ENCODE data around the gene SLC25A22. TPM values are rescaled to one million over a fixed set of nuclear protein-coding genes. Genes with fewer than 3 reads are reported as not detected.

The SLC25A22 gene
- total RNA-seq, 1 donor from 2014 or later = 20.8 TPM

- Histone ChIP-seq H3K4me1 (no peaks in the 10 kb centered on the region), H3K27me3 (no peaks in the 10 kb centered on the region), H3K36me3 (peaks cover 69% of the 10 kb centered on the region), H3K27ac (no peak overlapping the region), H3K9me3 (no peaks in the 10 kb centered on the region), H3K4me3 (no peak overlapping the region)
- ATAC-seq (no peak), DNase-seq (no peak)
- TF ChIP-seq CTCF (IDR thresholded peaks at IDR 0.05) = no peak
- intact Hi-C loops (cut with DNase I) = no loop called here
Observed at GRCh38 chr11:765802-766091, 32.3 kb downstream of the SLC25A22 start.

- Histone ChIP-seq H3K4me1 (no peaks in the 10 kb centered on the region), H3K27ac (no peak overlapping the region), H3K9me3 (no peaks in the 10 kb centered on the region), H3K4me3 (no peak overlapping the region), H3K36me3 (peaks cover 69% of the 10 kb centered on the region), H3K27me3 (no peaks in the 10 kb centered on the region)
- DNase-seq = no peak
- intact Hi-C loops (cut with DNase I) = no loop called here
- peak; percentile 55 for TF ChIP-seq CTCF (IDR thresholded peaks at IDR 0.05)
- ATAC-seq = peak; percentile 66
Observed at GRCh38 chr11:765025-765801, 32.9 kb downstream of the SLC25A22 start.

- ATAC-seq = no peak
- no peaks in the 10 kb centered on the region for H3K27me3 ChIP-seq
Observed at GRCh38 chr11:764322-765024, 33.6 kb downstream of the SLC25A22 start.

GRCh38 chr11:763549-764321 is 34.3 kb downstream of the SLC25A22 start:
- peaks cover 78% of the 10 kb centered on the region for H3K36me3 ChIP-seq
- H3K27ac ChIP-seq = no peak overlapping the region
- no peaks in the 10 kb centered on the region for H3K9me3 ChIP-seq
- ATAC-seq (no peak), DNase-seq (no peak)
- no peaks in the 10 kb centered on the region for H3K4me1 ChIP-seq
- H3K27me3 ChIP-seq = no peaks in the 10 kb centered on the region
- H3K4me3 ChIP-seq = no peak overlapping the region
- intact Hi-C loops (cut with DNase I) = no loop called here
- TF ChIP-seq CTCF (IDR thresholded peaks at IDR 0.05) = no peak

More at GRCh38 chr11:764322-765024, 33.6 kb downstream of the SLC25A22 start:
- intact Hi-C loops (cut with DNase I) = no loop called here
- Histone ChIP-seq H3K4me3 (no peak overlapping the region), H3K9me3 (no peaks in the 10 kb centered on the region), H3K27ac (no peak overlapping the region), H3K36me3 (peaks cover 71% of the 10 kb centered on the region), H3K4me1 (no peaks in the 10 kb centered on the region)
- TF ChIP-seq CTCF (IDR thresholded peaks at IDR 0.05) = no peak
- no peak for DNase-seq

GRCh38 chr11:763073-763463 is 35.0 kb downstream of the SLC25A22 start:
- H3K36me3 ChIP-seq = peaks cover 85% of the 10 kb centered on the region
- intact Hi-C loops (cut with DNase I) = no loop called here
- DNase-seq = no peak
- no peaks in the 10 kb centered on the region for H3K9me3 ChIP-seq
- H3K4me3 ChIP-seq = no peak overlapping the region
- H3K27me3 ChIP-seq = no peaks in the 10 kb centered on the region
- peak; percentile 69 for ATAC-seq
- H3K4me1 ChIP-seq = no peaks in the 10 kb centered on the region
- H3K27ac ChIP-seq = peak overlapping the region; percentile 13
- TF ChIP-seq CTCF (IDR thresholded peaks at IDR 0.05) = no peak
